ENCODE measurements around the gene KLHL30.
"Not testable (repeated sequence)": the region's sequence is repeated elsewhere in the genome, so short reads cannot be mapped to it uniquely, and the experiment has no call there.

Gene KLHL30

GRCh38 chr2:238163481-238164198 is 25.2 kb downstream of the KLHL30 start:
- DNase-seq (ENCODE audit: low read depth in 2 of 2): no peak

GRCh38 chr2:238164906-238165287 is 26.4 kb downstream of the KLHL30 start:
- DNase-seq (ENCODE audit: low read depth in 2 of 2): no peak

GRCh38 chr2:238165288-238165921 is 26.9 kb downstream of the KLHL30 start:
- DNase-seq (ENCODE audit: low read depth in 2 of 2): no peak

- no peak for DNase-seq (ENCODE audit: low read depth in 2 of 2)
These were observed 28.2 kb downstream of the KLHL30 start for GRCh38 chr2:238166391-238167343.

- no peak for DNase-seq (ENCODE audit: low read depth in 2 of 2)
These were observed 28.9 kb downstream of the KLHL30 start for GRCh38 chr2:238167344-238167715.

GRCh38 chr2:238167761-238168160 is 29.3 kb downstream of the KLHL30 start:
- DNase-seq (ENCODE audit: low read depth in 2 of 2): no peak

- DNase-seq (ENCODE audit: low read depth in 2 of 2): no peak
These were observed 30.0 kb downstream of the KLHL30 start for GRCh38 chr2:238168196-238169047.

GRCh38 chr2:238169048-238169707 is 30.7 kb downstream of the KLHL30 start:
- no peak for DNase-seq (ENCODE audit: low read depth in 2 of 2)

- no peak for DNase-seq (ENCODE audit: low read depth in 2 of 2)
These were observed 31.3 kb downstream of the KLHL30 start for GRCh38 chr2:238169708-238170251.

GRCh38 chr2:238170386-238171071 is 32.1 kb downstream of the KLHL30 start:
- DNase-seq (ENCODE audit: low read depth in 2 of 2): no peak

- not testable (repeated sequence) for DNase-seq (ENCODE audit: low read depth in 2 of 2)
These were observed 32.6 kb downstream of the KLHL30 start for GRCh38 chr2:238171072-238171431.

- no peak for DNase-seq (ENCODE audit: low read depth in 2 of 2)
These were observed 33.2 kb downstream of the KLHL30 start for GRCh38 chr2:238171575-238172187.

- DNase-seq (ENCODE audit: low read depth in 2 of 2): no peak
These were observed 34.0 kb downstream of the KLHL30 start for GRCh38 chr2:238172439-238172838.

GRCh38 chr2:238173692-238174091 is 35.2 kb downstream of the KLHL30 start:
- DNase-seq (ENCODE audit: low read depth in 2 of 2): no peak

- DNase-seq (ENCODE audit: low read depth in 2 of 2): no peak
These were observed 35.8 kb downstream of the KLHL30 start for GRCh38 chr2:238174291-238174690.

- DNase-seq (ENCODE audit: low read depth in 2 of 2): no peak
These were observed 36.2 kb downstream of the KLHL30 start for GRCh38 chr2:238174701-238175100.

- DNase-seq (ENCODE audit: low read depth in 2 of 2): no peak
These were observed 38.1 kb downstream of the KLHL30 start for GRCh38 chr2:238176613-238177012.

- DNase-seq (ENCODE audit: low read depth in 2 of 2): no peak
These were observed 42.1 kb downstream of the KLHL30 start for GRCh38 chr2:238180554-238180953.

GRCh38 chr2:238182362-238182761 is 43.9 kb downstream of the KLHL30 start:
- DNase-seq (ENCODE audit: low read depth in 2 of 2): no peak

GRCh38 chr2:238183821-238184220 is 45.4 kb downstream of the KLHL30 start:
- DNase-seq (ENCODE audit: low read depth in 2 of 2): no peak

Data from stimulated activated CD4-positive, alpha-beta T cell treated with anti-CD3 and anti-CD28 coated beads, Interleukin-12 subunit alpha, Interleukin-12 subunit beta, amount 100 ng/mL, for 24 hours (primary cell).